A549 (cell line): Measurements from ENCODE around the gene SDC1. TPM values are rescaled to one million over a fixed set of nuclear protein-coding genes. Genes with fewer than 3 reads are reported as not detected.

ENCODE experiments used
- ATAC-seq, 2 experiments: fragments of 200-7000 bp in 1 of 2; fragments of >200 bp in 1 of 2; cut with Nextera tagmentation in 1 of 2; cut with Tn5 transposase in 1 of 2; 3 replicates each; pipeline versions ENCODE4 v1.8.0 to v1.9.1; 2018 to 2020; ENCODE audit warnings: mild to moderate bottlenecking in 1 of 2, moderate library complexity in 1 of 2
- CTCF ChIA-PET: fragments of 300-600 bp; sonication (Branson Sonifier 250); formaldehyde crosslinking; extraction: SDS; loops from one replicate; lab custom pipeline; 2021; ENCODE audit warnings: antibody characterized with exemption, inconsistent platforms; lab: Yijun Ruan, JAX
- POLR2A ChIA-PET: fragments of 350-600 bp; formaldehyde crosslinking; extraction: SDS; loops from one replicate; lab custom pipeline; 2021; ENCODE audit warnings: antibody characterized with exemption, inconsistent platforms; lab: Yijun Ruan, JAX
- DNase-seq, 2 experiments: peaks; one replicate each; pipeline versions ENCODE4 v3.0.0 to v3.0.0-alpha.2; 2011 to 2016; ENCODE audit warnings: low read depth in 1 of 2, low spot score in 1 of 2
- FAIRE-seq: peaks from 2 replicates; lab custom pipeline; 2011; peaks lifted over from hg19 to GRCh38; lab: Jason Lieb, UNC
- H3K27ac ChIP-seq, 2 experiments: fragments of >200 bp; sonication (Bioruptor Twin); formaldehyde crosslinking; 3 replicates each; pipeline ENCODE4 v1.5.1; 2016 to 2017
- H3K4me1 ChIP-seq: fragments of >200 bp; sonication (Bioruptor Twin); formaldehyde crosslinking; 3 replicates; pipeline ENCODE4 v1.6.1; 2016
- H3K4me2 ChIP-seq: fragments of >200 bp; sonication (Bioruptor Twin); formaldehyde crosslinking; 3 replicates; pipeline ENCODE4 v1.6.1; 2016
- H3K4me3 ChIP-seq: fragments of >200 bp; sonication (Bioruptor Twin); formaldehyde crosslinking; 3 replicates; pipeline ENCODE4 v1.5.1; 2016
- H3K9me3 ChIP-seq: fragments of >200 bp; sonication (Bioruptor Twin); formaldehyde crosslinking; 3 replicates; pipeline ENCODE4 v1.6.1; 2016
- CEBPB ChIP-seq, 2 experiments: fragments of >200 bp in 1 of 2; sonication (Bioruptor Twin) in 1 of 2; formaldehyde crosslinking in 1 of 2; IDR thresholded peaks; 2 replicates each; pipeline ENCODE4 v1.6.1; 2012 to 2016
- EHF ChIP-seq: fragments of 250-450 bp; sonication (Bioruptor Pico); IDR thresholded peaks from 2 replicates; pipeline ENCODE4 v1.5.0; 2020; ENCODE audit warnings: mild to moderate bottlenecking
- EHMT2 ChIP-seq: fragments of 200-600 bp; sonication (generic); IDR thresholded peaks from 2 replicates; pipeline ENCODE4 v1.6.1; 2016; ENCODE audit warnings: antibody characterized with exemption, low read depth, mild to moderate bottlenecking, moderate library complexity
- EP300 ChIP-seq, 2 experiments: fragments of >200 bp; sonication (Bioruptor Twin); formaldehyde crosslinking; IDR thresholded peaks; 2 replicates in 1 of 2; 3 replicates in 1 of 2; pipeline ENCODE4 v1.6.1; 2016 to 2017
- FOXS1 ChIP-seq: fragments of 250-450 bp; sonication (Bioruptor Pico); IDR thresholded peaks from 2 replicates; pipeline ENCODE4 v1.5.0; 2020; ENCODE audit warnings: mild to moderate bottlenecking, moderate library complexity
- GATA3 ChIP-seq: IDR thresholded peaks from 2 replicates; pipeline ENCODE4 v1.6.1; 2012; ENCODE audit warnings: borderline replicate concordance
- HOXB5 ChIP-seq: fragments of 250-450 bp; sonication (Bioruptor Pico); IDR thresholded peaks from 2 replicates; pipeline ENCODE4 v1.5.0; 2020; ENCODE audit warnings: mild to moderate bottlenecking, moderate library complexity
- KDM1A ChIP-seq: fragments of 200-600 bp; sonication (generic); IDR thresholded peaks from 2 replicates; pipeline ENCODE4 v1.6.1; 2016; ENCODE audit warnings: low read depth, mild to moderate bottlenecking
- MAFK ChIP-seq: fragments of 450-650 bp; IDR thresholded peaks from 2 replicates; pipeline ENCODE4 v1.6.1; 2014; ENCODE audit not compliant: partially characterized antibody
- NR3C1 ChIP-seq: fragments of >200 bp; sonication (Bioruptor Twin); formaldehyde crosslinking; IDR thresholded peaks from 3 replicates; pipeline ENCODE4 v1.6.1; 2017
- POLR2AphosphoS2 ChIP-seq: conservative IDR thresholded peaks from 2 replicates; pipeline ENCODE4 v1.6.1; 2012; ENCODE audit warnings: low read length, improper control_type of control experiment, inconsistent platforms
- RAD21 ChIP-seq, 2 experiments: fragments of >200 bp in 1 of 2; sonication (Bioruptor Twin) in 1 of 2; formaldehyde crosslinking in 1 of 2; IDR thresholded peaks in 1 of 2; conservative IDR thresholded peaks in 1 of 2; 2 replicates in 1 of 2; 3 replicates in 1 of 2; pipeline ENCODE4 v1.6.1; 2012 to 2018; ENCODE audit warnings: inconsistent platforms in 1 of 2
- RCOR1 ChIP-seq: fragments of 150-350 bp; IDR thresholded peaks from 2 replicates; pipeline ENCODE4 v1.6.1; 2014; ENCODE audit warnings: antibody characterized with exemption, low read length, low read depth
- REST ChIP-seq: fragments of 200-600 bp; sonication (generic); IDR thresholded peaks from 2 replicates; pipeline ENCODE4 v1.6.1; 2016; ENCODE audit warnings: antibody characterized with exemption, mild to moderate bottlenecking, moderate library complexity
- RFX5 ChIP-seq: fragments of 450-650 bp; IDR thresholded peaks from 2 replicates; pipeline ENCODE4 v1.7.1; 2014; ENCODE audit warnings: antibody characterized with exemption, mild to moderate bottlenecking, moderate library complexity
- SMC3 ChIP-seq: fragments of >200 bp; sonication (Bioruptor Twin); formaldehyde crosslinking; IDR thresholded peaks from 3 replicates; pipeline ENCODE4 v1.6.1; 2018; ENCODE audit warnings: inconsistent platforms
- TFCP2L1 ChIP-seq: fragments of 250-450 bp; sonication (Bioruptor Pico); IDR thresholded peaks from 2 replicates; pipeline ENCODE4 v1.5.0; 2021; ENCODE audit warnings: mild to moderate bottlenecking
- ZC3H11A ChIP-seq: fragments of 450-650 bp; IDR thresholded peaks from 2 replicates; pipeline ENCODE4 v1.6.1; 2014; ENCODE audit warnings: antibody characterized with exemption, mild to moderate bottlenecking
- WGBS: methylation state at CpG from one replicate; pipeline ENCODE4 v1.1.6; 2017; ENCODE audit errors: missing lambda C conversion rate; 5-methylcytosine and 5-hydroxymethylcytosine counted together
- polyA plus RNA-seq, 4 experiments: library from polyadenylated mRNA; depleted of rRNA in 3 of 4; stranded (reverse); fragments of >200 nt; fragmentation: RNase III in 1 of 4; extraction: RNeasy Plus Mini Kit Qiagen cat#74134 plus additional on column Dnase treatment in 1 of 4; gene quantifications; 2 replicates in 3 of 4; 3 replicates in 1 of 4; pipeline ENCODE4 v1.2.3, GENCODE V29; 2011 to 2017
- TF ChIP-seq, protein P1 (sequence below): fragments of 150-350 bp; IDR thresholded peaks from 2 replicates; pipeline ENCODE4 v1.6.1; 2014; ENCODE audit warnings: low read depth, mild to moderate bottlenecking, low read length

The SDC1 gene
- polyA plus RNA-seq, 2 of the 4 experiments (the other 2 are of a cell fraction), result 116 to 171 TPM

- H3K27ac ChIP-seq, result peak overlapping the region; percentile 90 to 98
- CTCF ChIA-PET, result interaction anchor here (0.8 to 12.5 kb wide), 22 partner anchors 9 to 222 kb away, joined by 3 to 115 read pairs (median 7); partner anchors contain the start of gene SDC1
These were observed 45.5 kb downstream of the SDC1 start for GRCh38 chr2:20179466-20179754.

DNA sequence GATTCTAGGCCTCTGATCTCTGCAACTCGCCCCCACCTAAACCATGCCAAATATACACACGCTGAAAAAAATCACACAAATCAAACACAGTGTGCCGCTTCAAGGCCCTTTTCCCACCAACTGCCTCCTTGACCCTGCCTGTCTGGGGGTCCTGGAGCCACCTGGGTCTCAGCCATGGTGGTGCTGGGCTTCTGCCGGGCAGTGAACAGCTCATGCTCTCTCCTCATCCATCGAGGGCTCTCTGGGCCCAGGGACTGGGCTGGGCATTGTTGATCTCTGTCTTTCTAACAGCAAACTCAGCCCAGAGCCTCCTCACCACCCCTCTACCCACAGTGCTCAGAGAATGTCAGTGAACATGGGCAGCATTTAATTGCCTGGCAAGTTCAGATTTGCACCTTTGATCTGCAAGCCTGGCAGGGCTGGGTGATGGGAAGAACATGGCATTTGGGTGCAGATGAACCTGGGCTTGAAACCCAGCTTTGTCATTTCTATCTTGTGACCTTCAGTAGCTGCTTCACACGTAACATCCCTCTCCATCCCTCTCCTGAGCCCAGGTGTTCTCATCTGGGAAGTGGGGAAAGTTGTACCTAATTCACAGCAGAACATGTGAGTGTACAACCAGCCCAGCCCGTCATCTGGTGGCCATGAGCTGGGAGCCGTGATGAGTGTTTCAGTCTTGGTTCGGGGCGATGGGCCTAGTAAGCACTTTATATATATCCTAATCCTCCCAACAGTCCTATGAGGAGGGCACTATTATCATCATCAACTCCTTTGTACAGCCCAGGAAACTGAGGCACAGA lies 46.1 kb downstream of the SDC1 start:
- H3K4me2 ChIP-seq, result peak overlapping the region; percentile 77
- POLR2A ChIA-PET, result interaction anchor here (0.6 to 2.2 kb wide), 5 partner anchors 38 to 147 kb away, joined by 3 to 15 read pairs (median 10); partner anchors contain the start of gene SDC1
- H3K9me3 ChIP-seq, result no peaks in the 10 kb centered on the region
- peak overlapping the region; percentile 90 to 98 for H3K27ac ChIP-seq
- H3K4me1 ChIP-seq, result peaks cover 56% of the 10 kb centered on the region
- no peak for FAIRE-seq
- TF ChIP-seq RAD21 (conservative IDR thresholded peaks at IDR 0.05 in 1 of 2, IDR thresholded peaks at IDR 0.05 in 1 of 2), result no peak
- TF ChIP-seq RCOR1, result no peak
- TF ChIP-seq NR3C1, result no peak
- TF ChIP-seq ZC3H11A, result no peak
- TF ChIP-seq REST, result no peak
- no peak for TF ChIP-seq RFX5
- TF ChIP-seq, protein P1, sequence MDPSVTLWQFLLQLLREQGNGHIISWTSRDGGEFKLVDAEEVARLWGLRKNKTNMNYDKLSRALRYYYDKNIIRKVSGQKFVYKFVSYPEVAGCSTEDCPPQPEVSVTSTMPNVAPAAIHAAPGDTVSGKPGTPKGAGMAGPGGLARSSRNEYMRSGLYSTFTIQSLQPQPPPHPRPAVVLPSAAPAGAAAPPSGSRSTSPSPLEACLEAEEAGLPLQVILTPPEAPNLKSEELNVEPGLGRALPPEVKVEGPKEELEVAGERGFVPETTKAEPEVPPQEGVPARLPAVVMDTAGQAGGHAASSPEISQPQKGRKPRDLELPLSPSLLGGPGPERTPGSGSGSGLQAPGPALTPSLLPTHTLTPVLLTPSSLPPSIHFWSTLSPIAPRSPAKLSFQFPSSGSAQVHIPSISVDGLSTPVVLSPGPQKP, result no peak
- no peak for TF ChIP-seq EP300 (IDR thresholded peaks at IDR 0.05)
- CTCF ChIA-PET, result interaction anchor here (0.8 to 12.5 kb wide), 25 partner anchors 9 to 222 kb away, joined by 3 to 115 read pairs (median 6); partner anchors contain the start of gene SDC1
- ATAC-seq, result no peak
- no peak overlapping the region for H3K4me3 ChIP-seq
- DNase-seq, result no peak
- WGBS, result 84% methylated on average over 10 of the region's 10 CpGs

More at GRCh38 chr2:20179466-20179754, 45.5 kb downstream of the SDC1 start:
- TF ChIP-seq SMC3, result no peak
- no peak for TF ChIP-seq CEBPB (IDR thresholded peaks at IDR 0.05)
- no peak for TF ChIP-seq FOXS1 (CRISPR knock-in tag)
- no peak for TF ChIP-seq MAFK
- TF ChIP-seq KDM1A, result no peak
- no peak for TF ChIP-seq POLR2AphosphoS2
- TF ChIP-seq HOXB5 (CRISPR knock-in tag), result no peak
- no peak for TF ChIP-seq TFCP2L1 (CRISPR knock-in tag)
- TF ChIP-seq EHF (CRISPR knock-in tag), result no peak
- no peak for TF ChIP-seq RFX5
- H3K4me3 ChIP-seq, result no peak overlapping the region
- peak overlapping the region; percentile 77 for H3K4me2 ChIP-seq
- no peaks in the 10 kb centered on the region for H3K9me3 ChIP-seq
- H3K4me1 ChIP-seq, result peaks cover 61% of the 10 kb centered on the region
- DNase-seq (no peak), ATAC-seq (no peak; a peak in 1 of 6 replicates), FAIRE-seq (no peak)
- POLR2A ChIA-PET, result interaction anchor here (0.6 to 2.2 kb wide), 7 partner anchors 38 to 146 kb away, joined by 3 to 15 read pairs (median 9); partner anchors contain the start of gene SDC1
- 3% methylated on average over 3 of the region's 3 CpGs for WGBS

DNA sequence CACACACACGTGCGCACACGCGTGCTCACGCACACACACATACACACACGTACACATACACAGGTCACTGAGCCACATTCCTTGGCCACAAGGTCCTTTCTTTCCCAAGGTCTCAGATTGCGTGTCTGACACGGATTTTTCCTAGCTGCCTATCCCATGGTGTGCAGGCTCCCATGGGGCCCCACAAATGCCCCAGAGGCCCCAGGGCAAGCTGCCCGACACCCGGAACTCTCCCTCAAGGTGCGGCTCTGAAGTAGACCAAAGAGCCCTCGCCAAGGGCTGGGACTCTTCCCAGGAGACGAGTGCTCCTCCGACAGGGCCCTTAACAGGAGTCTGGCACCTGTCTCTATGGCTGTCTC lies 46.7 kb downstream of the SDC1 start:
- FAIRE-seq (no peak), DNase-seq (no peak), ATAC-seq (no peak)
- TF ChIP-seq EHMT2 (no peak), GATA3 (no peak)
- peak overlapping the region; percentile 90 to 98 for H3K27ac ChIP-seq
- CTCF ChIA-PET, result interaction anchor here (0.9 to 12.5 kb wide), 15 partner anchors 8 to 163 kb away, joined by 3 to 115 read pairs (median 7); partner anchors contain the start of gene SDC1
- POLR2A ChIA-PET, result interaction anchor here (0.8 to 2.1 kb wide), 2 partner anchors 37 to 47 kb away, joined by 3 to 10 read pairs; partner anchors contain the start of gene SDC1
- no peak overlapping the region for H3K4me3 ChIP-seq
- no peaks in the 10 kb centered on the region for H3K9me3 ChIP-seq
- peaks cover 49% of the 10 kb centered on the region for H3K4me1 ChIP-seq
- 94% methylated on average over 12 of the region's 14 CpGs for WGBS
- no peak overlapping the region; the same call in 2 of the 3 replicates for H3K4me2 ChIP-seq
